Measurements from ENCODE around the gene TINAGL1. TPM values are rescaled to one million over a fixed set of nuclear protein-coding genes. Genes with fewer than 3 reads are reported as not detected.

TINAGL1 gene
- total RNA-seq, 2 experiments from 2014 or later: not detected

- Mint-ChIP-seq H3K27ac (no peak overlapping the region), H3K27me3 (ENCODE audit: low read depth) (peaks cover 7% of the 10 kb centered on the region), H3K4me3 (no peak overlapping the region), H3K36me3 (ENCODE audit: low read depth) (no peaks in the 10 kb centered on the region), H3K4me1 (ENCODE audit: low read depth) (peaks cover 11% of the 10 kb centered on the region), H3K9me3 (ENCODE audit: insufficient read depth) (no peaks in the 10 kb centered on the region)
- DNase-seq: no peak
- ATAC-seq: no peak
- POLR2A ChIA-PET: no interaction called here
- CTCF ChIA-PET: interaction anchor here (0.8 to 3.4 kb wide), 22 partner anchors 10 to 385 kb away, joined by 3 to 62 read pairs (median 4); no protein-coding TSS in a partner anchor
These were observed 26.3 kb upstream of the TINAGL1 start for GRCh38 chr1:31549809-31550620.

- H3K4me1 Mint-ChIP-seq (ENCODE audit: low read depth): peaks cover 11% of the 10 kb centered on the region
- peaks cover 12% of the 10 kb centered on the region for H3K27me3 Mint-ChIP-seq (ENCODE audit: low read depth)
- ChIA-PET CTCF (interaction anchor here (1.2 kb wide), 1 partner anchor 156 kb away, joined by 5 read pairs; no protein-coding TSS in a partner anchor), POLR2A (no interaction called here)
- H3K9me3 Mint-ChIP-seq (ENCODE audit: insufficient read depth): no peaks in the 10 kb centered on the region
- ATAC-seq (no peak), DNase-seq (no peak)
- H3K4me3 Mint-ChIP-seq: no peak overlapping the region
- H3K27ac Mint-ChIP-seq: no peak overlapping the region
- no peaks in the 10 kb centered on the region for H3K36me3 Mint-ChIP-seq (ENCODE audit: low read depth)
These were observed 25.1 kb upstream of the TINAGL1 start for GRCh38 chr1:31551208-31551607.

- Mint-ChIP-seq H3K4me1 (ENCODE audit: low read depth) (peaks cover 11% of the 10 kb centered on the region), H3K4me3 (no peak overlapping the region), H3K9me3 (ENCODE audit: insufficient read depth) (no peaks in the 10 kb centered on the region), H3K36me3 (ENCODE audit: low read depth) (no peaks in the 10 kb centered on the region), H3K27me3 (ENCODE audit: low read depth) (peaks cover 14% of the 10 kb centered on the region), H3K27ac (no peak overlapping the region)
- ATAC-seq (no peak), DNase-seq (no peak)
- ChIA-PET CTCF (no interaction called here), POLR2A (no interaction called here)
These were observed 23.8 kb upstream of the TINAGL1 start for GRCh38 chr1:31552489-31552888.

GRCh38 chr1:31556481-31557006 is 19.8 kb upstream of the TINAGL1 start:
- Mint-ChIP-seq H3K27ac (no peak overlapping the region), H3K4me1 (ENCODE audit: low read depth) (no peaks in the 10 kb centered on the region), H3K27me3 (ENCODE audit: low read depth) (peaks cover 23% of the 10 kb centered on the region), H3K36me3 (ENCODE audit: low read depth) (no peaks in the 10 kb centered on the region), H3K9me3 (ENCODE audit: insufficient read depth) (no peaks in the 10 kb centered on the region), H3K4me3 (no peak overlapping the region)
- POLR2A ChIA-PET: no interaction called here
- CTCF ChIA-PET: no interaction called here
- ATAC-seq: no peak
- no peak for DNase-seq

- ChIA-PET POLR2A (no interaction called here), CTCF (interaction anchor here (1.2 to 1.5 kb wide), 2 partner anchors 11 to 229 kb away, joined by 3 to 6 read pairs; no protein-coding TSS in a partner anchor)
- H3K4me3 Mint-ChIP-seq: no peak overlapping the region
- DNase-seq: no peak
- H3K4me1 Mint-ChIP-seq (ENCODE audit: low read depth): no peaks in the 10 kb centered on the region
- H3K27me3 Mint-ChIP-seq (ENCODE audit: low read depth): peaks cover 16% of the 10 kb centered on the region
- no peak overlapping the region for H3K27ac Mint-ChIP-seq
- no peaks in the 10 kb centered on the region for H3K9me3 Mint-ChIP-seq (ENCODE audit: insufficient read depth)
- no peaks in the 10 kb centered on the region for H3K36me3 Mint-ChIP-seq (ENCODE audit: low read depth)
- no peak for ATAC-seq
These were observed 16.6 kb upstream of the TINAGL1 start for GRCh38 chr1:31559715-31560114.

GRCh38 chr1:31560394-31560793 is 15.9 kb upstream of the TINAGL1 start:
- Mint-ChIP-seq H3K27me3 (ENCODE audit: low read depth) (peaks cover 13% of the 10 kb centered on the region), H3K4me3 (no peak overlapping the region), H3K27ac (no peak overlapping the region), H3K4me1 (ENCODE audit: low read depth) (no peaks in the 10 kb centered on the region), H3K36me3 (ENCODE audit: low read depth) (no peaks in the 10 kb centered on the region), H3K9me3 (ENCODE audit: insufficient read depth) (no peaks in the 10 kb centered on the region)
- CTCF ChIA-PET: interaction anchor here (1.2 to 1.5 kb wide), 2 partner anchors 11 to 228 kb away, joined by 3 to 6 read pairs; no protein-coding TSS in a partner anchor
- ATAC-seq (no peak), DNase-seq (no peak)
- POLR2A ChIA-PET: no interaction called here

- ChIA-PET CTCF (interaction anchor here (0.5 to 4.5 kb wide), 14 partner anchors 14 to 297 kb away, joined by 3 to 24 read pairs (median 3); partner anchors contain the start of gene PEF1), POLR2A (no interaction called here)
- ATAC-seq (no peak), DNase-seq (no peak)
- H3K9me3 Mint-ChIP-seq (ENCODE audit: insufficient read depth): no peaks in the 10 kb centered on the region
- no peaks in the 10 kb centered on the region for H3K36me3 Mint-ChIP-seq (ENCODE audit: low read depth)
- H3K27me3 Mint-ChIP-seq (ENCODE audit: low read depth): peaks cover 18% of the 10 kb centered on the region
- H3K4me1 Mint-ChIP-seq (ENCODE audit: low read depth): no peaks in the 10 kb centered on the region
- no peak overlapping the region for H3K27ac Mint-ChIP-seq
- no peak overlapping the region for H3K4me3 Mint-ChIP-seq
These were observed 13.5 kb upstream of the TINAGL1 start for GRCh38 chr1:31562707-31563360.

- POLR2A ChIA-PET: no interaction called here
These were observed 11.7 kb upstream of the TINAGL1 start for GRCh38 chr1:31564606-31564989.

GRCh38 chr1:31567956-31568570 is 8.3 kb upstream of the TINAGL1 start:
- no peak for DNase-seq
- ATAC-seq: no peak
- ChIA-PET POLR2A (no interaction called here), CTCF (interaction anchor here (1.0 to 2.5 kb wide), 2 partner anchors 19 to 221 kb away, joined by 3 to 9 read pairs; no protein-coding TSS in a partner anchor)
- Mint-ChIP-seq H3K9me3 (ENCODE audit: insufficient read depth) (no peaks in the 10 kb centered on the region), H3K27ac (no peak overlapping the region), H3K27me3 (ENCODE audit: low read depth) (peaks cover 18% of the 10 kb centered on the region), H3K4me1 (ENCODE audit: low read depth) (no peaks in the 10 kb centered on the region), H3K36me3 (ENCODE audit: low read depth) (no peaks in the 10 kb centered on the region), H3K4me3 (no peak overlapping the region)

More at GRCh38 chr1:31564606-31564989, 11.7 kb upstream of the TINAGL1 start:
- H3K27me3 Mint-ChIP-seq (ENCODE audit: low read depth): peaks cover 17% of the 10 kb centered on the region
- H3K9me3 Mint-ChIP-seq (ENCODE audit: insufficient read depth): no peaks in the 10 kb centered on the region
- CTCF ChIA-PET: interaction anchor here (1.5 to 4.5 kb wide), 4 partner anchors 15 to 225 kb away, joined by 4 to 24 read pairs (median 9); no protein-coding TSS in a partner anchor
- no peak overlapping the region for H3K4me3 Mint-ChIP-seq
- H3K4me1 Mint-ChIP-seq (ENCODE audit: low read depth): no peaks in the 10 kb centered on the region
- DNase-seq: no peak
- ATAC-seq: no peak
- no peaks in the 10 kb centered on the region for H3K36me3 Mint-ChIP-seq (ENCODE audit: low read depth)
- H3K27ac Mint-ChIP-seq: no peak overlapping the region

GRCh38 chr1:31568895-31569595 is 7.3 kb upstream of the TINAGL1 start:
- Mint-ChIP-seq H3K27ac (no peak overlapping the region), H3K4me3 (no peak overlapping the region), H3K4me1 (ENCODE audit: low read depth) (no peaks in the 10 kb centered on the region), H3K36me3 (ENCODE audit: low read depth) (no peaks in the 10 kb centered on the region), H3K9me3 (ENCODE audit: insufficient read depth) (no peaks in the 10 kb centered on the region), H3K27me3 (ENCODE audit: low read depth) (peaks cover 18% of the 10 kb centered on the region)
- ChIA-PET CTCF (interaction anchor here (1.0 to 2.5 kb wide), 3 partner anchors 20 to 220 kb away, joined by 3 to 9 read pairs (median 7); no protein-coding TSS in a partner anchor), POLR2A (no interaction called here)
- DNase-seq: no peak
- no peak for ATAC-seq

- ATAC-seq (no peak), DNase-seq (no peak)
- Mint-ChIP-seq H3K9me3 (ENCODE audit: insufficient read depth) (no peaks in the 10 kb centered on the region), H3K27ac (no peak overlapping the region), H3K4me1 (ENCODE audit: low read depth) (no peaks in the 10 kb centered on the region), H3K27me3 (ENCODE audit: low read depth) (peaks cover 18% of the 10 kb centered on the region), H3K4me3 (no peak overlapping the region), H3K36me3 (ENCODE audit: low read depth) (no peaks in the 10 kb centered on the region)
- ChIA-PET POLR2A (no interaction called here), CTCF (interaction anchor here (2.4 to 2.5 kb wide), 2 partner anchors 24 to 219 kb away, joined by 7 to 9 read pairs; no protein-coding TSS in a partner anchor)
These were observed 6.6 kb upstream of the TINAGL1 start for GRCh38 chr1:31569596-31570173.
